Measurements from ENCODE around the gene PHEX.

DNA sequence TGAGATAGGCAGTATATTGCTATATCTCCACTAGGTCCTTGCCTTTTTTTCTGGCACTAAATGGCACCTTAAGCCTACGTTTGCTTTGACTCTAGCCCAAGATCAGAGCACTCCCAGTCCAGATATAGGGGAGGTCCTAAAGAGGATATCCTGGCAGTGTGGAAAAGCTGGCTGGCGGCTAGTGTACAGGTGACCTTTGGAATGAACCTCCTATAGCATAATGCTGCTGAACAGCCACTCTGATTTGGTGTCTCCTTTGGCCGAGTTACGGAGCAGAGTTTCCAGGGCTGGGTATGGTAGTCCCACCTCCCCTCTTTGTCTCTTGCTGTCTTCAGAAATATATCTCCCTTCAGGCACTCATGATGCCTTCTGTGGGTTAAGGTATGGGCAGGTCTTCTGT is 53.9 kb downstream of the PHEX start:
- TF ChIP-seq CTCF (IDR thresholded peaks at IDR 0.05 in 4 of 5, conservative IDR thresholded peaks at IDR 0.05 in 1 of 5) (no peak), POLR2A (IDR thresholded peaks at IDR 0.05) (no peak)

All from gastrocnemius medialis (tissue), 4 donors.